SKM-1 treated with dmso at 0.1 percent for 144 hours (cell line): ENCODE results near the gene TACO1.
A peak's percentile ranks its signal among the peaks of the same experiment; 100 is the strongest.

Experiments
- DNase-seq: peaks from one replicate; lab custom pipeline; 2025; ENCODE audit not compliant: unreplicated experiment; lab: John Stamatoyannopoulos, UW

TACO1 gene

DNA sequence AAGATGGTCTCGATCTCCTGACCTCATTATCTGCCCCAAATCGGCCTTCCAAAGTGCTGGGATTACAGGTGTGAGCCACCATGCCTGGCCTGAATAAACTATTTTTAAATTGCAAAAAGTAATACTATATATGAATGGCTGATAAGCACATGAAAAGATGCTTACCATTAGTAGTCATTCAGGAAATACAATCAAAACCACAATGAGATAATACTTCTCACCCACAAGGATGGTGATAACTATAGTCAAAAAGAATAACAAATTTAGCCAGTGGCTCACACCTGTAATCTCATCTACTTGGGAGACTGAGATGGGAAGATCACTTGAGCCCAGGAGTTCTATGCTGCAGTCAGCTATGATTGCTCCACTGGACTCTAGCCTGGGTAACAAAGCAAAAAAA, 2.4 kb upstream of the TACO1 start:
- no peak for DNase-seq

DNA sequence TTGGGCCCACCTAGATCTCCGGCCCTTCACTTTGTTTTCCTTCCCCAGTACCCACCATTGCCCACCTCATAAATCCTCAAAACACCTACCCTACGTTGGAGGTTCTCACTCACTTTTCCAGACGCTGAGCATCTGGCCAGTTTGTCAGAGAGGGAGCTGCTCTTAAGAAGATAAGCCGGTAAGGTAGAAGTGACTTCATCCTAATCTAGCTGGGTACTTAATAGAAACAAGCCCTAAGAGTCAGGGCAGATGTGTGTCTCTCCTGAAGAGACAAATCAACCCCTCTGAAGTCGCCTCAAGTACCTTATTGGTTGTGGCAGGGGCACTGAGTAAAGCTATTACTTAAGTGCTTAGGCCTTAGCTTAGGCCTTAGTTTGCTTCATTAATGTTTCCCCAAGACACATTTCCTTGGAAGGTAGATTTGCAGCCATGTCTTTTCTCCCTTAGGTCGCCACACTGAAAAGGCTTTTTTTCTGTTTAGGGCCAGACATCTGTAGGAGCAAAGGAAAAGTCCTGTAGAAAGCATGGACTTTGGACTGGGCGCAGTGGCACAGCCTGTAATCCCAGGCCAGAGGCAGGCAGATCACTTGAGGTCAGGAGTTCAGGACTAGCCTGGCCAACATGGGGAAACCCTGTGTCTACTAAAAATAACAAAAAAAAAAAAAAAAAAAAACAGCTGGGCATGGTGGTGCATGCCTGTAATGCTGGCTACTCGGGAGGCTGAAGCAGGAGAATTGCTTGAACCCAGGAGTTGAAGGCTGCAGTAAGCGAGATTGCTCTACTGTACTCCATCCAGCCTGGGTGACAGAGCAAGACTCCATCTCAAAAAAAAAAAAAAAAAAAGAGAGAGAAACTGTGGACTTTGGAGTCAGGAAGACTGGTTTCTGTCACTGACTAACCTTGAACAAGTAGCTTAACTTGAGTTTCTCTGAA, 1.0 kb downstream of the TACO1 start:
- no peak for DNase-seq

DNA sequence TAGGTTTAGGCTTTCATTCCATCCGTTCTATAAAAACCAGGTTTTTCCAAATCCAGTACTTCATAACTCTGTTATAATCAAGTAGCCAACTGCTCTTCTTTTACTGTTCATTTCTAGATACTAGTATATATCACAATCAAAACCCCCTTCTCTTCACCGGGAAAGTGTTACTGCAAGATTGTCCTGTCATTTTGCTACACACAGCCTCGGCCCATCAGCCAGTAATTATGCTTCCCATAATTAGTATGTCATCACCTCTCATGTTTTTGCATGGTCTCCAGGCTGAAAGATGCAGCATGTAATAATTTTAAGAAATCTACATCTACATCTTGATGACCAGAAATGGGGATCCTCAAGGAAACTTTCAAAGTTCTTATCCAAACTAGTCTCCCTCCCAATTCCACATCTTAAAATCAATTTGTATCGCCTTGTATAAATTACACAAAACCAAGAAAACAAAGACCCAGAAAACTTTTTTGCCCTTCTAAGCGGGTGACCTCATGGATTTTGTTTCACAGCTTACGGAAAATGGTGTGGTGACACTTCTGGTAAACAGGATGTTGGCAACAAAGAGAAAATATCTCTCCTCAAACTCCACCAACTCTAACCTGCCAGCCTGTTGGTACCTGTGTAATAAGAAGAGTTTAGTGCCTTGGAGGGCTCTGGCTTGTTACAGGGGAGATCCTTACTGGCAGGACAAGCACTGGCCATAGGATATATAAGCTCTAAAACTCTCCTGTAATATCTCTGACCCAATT, 9.3 kb downstream of the TACO1 start:
- DNase-seq, result no peak

DNA sequence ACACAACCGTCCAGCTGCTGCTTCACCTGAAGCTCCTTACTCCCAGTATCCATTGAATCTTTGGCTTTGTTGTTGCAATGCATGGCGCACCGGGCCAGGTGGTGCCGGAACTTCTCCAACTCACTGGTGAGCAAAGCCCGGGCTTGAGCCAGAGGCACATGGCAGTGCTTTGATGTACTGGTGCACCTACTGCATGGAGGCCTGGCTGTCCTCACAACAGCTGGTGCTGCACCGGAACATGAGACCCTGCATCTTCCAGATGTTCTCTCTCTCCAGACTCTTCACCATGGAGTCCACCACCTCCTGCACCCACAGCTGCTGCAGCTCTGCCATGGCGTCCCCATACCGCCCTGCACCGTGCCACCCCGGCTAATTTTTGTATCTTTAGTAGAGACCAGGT, 10.2 kb downstream of the TACO1 start:
- no peak for DNase-seq

DNA sequence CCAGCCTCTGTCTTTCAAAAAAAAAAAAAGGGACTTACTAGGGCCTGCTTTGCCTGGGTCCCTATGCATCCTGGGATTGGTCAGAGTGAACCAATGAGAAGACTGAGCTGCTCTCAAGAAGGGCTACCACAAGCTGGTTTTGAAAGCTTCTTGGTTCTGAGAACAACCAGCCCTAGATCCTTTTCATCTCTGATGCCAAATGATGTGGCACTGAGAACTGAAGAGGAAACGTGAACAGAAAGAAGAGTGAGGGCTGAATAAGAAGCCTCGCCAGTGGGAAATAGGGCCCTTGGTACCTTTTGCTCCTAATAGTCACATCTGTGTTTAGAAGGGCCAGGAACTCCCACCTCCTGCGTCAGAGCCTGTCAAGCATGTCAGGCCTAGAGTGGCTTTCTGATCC, 10.7 kb downstream of the TACO1 start:
- no peak for DNase-seq

DNA sequence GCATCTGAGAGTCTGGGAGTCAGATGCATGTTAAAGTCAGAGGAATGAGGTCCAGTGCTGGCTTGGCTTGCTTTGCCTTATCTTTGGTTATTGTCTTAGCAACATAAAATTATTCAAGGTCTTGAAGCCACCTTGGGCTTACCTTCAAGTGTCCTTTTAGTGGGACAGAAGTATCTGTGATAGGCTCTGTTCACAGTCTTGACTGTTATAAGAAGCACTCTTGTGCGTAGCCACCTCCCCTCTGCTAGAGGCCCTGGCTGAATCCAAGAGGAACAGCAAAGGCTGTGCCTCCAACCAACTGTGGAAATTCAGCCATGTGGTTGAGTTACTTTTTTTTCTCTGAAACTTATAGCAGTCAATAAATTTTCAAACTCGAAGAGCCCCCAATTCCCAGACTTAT, 13.0 kb downstream of the TACO1 start:
- DNase-seq, result no peak

DNA sequence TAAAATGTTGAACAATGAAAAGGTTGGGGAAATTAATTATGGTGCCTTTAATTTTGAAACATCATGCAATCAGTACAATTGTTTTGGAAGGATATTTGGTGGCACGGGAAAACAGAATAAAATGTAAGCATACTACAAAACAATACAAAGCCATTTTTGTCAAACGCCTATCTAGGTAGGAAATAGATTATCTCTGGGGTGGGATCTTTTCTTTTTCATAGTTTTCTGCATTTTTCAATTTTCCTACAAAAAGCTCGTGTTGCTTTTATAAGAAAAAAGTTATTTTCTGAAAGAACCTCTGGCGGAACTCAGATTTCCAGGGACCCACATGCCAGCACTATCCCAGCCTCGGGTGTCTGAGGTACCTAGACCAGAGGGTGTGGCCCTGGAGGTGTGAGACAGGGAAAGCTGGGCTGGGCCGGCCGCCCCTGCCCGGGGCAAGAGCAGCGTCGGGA, 20.6 kb downstream of the TACO1 start:
- DNase-seq, result no peak

DNA sequence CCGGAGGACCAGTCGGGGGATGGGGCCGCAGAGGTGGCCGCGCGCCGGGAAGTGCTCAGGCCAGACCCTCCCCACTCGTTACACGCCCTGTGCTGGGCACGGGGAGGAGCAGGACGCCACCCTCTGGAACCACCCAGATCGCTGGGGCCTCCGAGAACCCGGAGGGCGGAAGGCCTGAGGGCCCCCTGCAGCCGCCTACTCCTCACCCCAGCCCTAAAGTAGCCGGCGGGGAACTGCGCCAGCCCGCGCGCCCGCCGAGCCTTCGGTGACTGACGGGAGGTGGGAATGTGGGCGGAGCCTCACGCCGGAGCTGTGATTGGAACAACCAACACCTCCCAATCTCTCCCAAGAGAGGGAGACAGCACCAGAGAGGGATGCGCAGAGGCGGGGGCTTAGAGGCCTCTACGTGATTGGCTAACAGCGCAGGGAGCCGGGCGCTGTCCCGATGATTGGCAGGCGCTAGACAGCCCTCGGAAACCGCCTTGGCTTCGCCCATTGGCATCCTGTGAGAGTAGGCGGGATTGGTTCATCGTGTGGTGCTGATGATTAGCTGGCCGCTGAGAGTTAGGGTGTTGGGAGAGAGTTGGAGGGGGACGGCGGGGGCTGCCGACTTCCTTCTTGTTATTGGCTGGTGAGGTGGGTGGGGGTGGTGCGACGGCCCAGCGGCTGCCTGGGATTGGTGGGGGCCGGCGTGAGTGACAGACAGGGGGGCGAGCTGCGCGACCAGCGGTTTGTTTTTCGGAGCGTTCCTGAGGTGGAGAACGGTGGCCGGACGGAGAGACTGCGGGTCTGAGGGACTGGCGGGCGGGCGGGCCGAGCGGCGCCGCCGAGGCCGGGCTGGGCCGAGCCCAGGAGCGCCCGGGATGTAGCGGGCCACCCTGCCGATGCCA, 21.2 kb downstream of the TACO1 start, which contains the start of gene MAP3K3:
Gene MAP3K3 (plus strand): TSS at position 734 of the 890 bp plus-strand sequence. CDS start 343 bp downstream, outside the sequence.
- DNase-seq, result peak; percentile 99

DNA sequence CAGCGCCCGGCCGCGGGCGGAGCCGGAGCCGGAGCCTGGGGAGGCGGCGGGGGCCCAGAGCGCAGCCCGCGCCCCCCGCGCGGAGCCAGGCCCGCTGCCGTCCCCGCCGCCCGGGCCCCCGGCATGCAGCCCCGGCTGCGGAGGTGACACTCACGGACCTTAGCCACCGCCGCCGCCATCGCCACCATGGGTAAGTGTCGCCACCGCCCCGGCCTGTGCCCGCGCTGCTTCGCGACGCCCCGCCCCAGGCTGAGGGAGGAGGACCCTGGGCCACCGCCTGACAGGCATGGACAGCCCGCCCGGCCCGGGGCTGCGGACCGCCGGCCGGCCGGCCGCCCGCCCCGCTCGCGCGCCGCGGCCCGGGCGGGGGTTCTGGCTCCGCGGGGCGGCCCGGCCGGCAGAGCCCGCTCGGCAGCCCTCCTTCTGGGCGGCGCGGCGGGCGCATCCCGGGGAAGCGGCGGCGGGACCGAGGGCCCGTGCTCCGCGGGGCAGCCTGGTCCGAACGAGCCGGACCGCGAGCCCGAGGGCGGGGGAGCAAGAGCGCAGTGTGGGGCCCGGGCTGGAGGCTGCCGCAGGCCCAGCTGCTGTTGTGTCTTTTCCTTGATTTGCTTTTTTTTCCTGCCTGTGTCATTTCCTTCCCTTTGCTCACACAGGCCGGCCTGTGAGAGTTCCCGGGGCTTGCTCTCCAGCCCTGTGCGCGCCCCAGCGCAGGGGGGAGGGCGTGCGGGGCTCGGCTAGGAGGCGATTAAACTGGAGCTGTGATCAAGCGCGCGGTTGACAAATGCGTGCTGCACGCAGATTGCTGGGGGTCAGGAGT, 22.1 kb downstream of the TACO1 start:
- peak; percentile 45 for DNase-seq

DNA sequence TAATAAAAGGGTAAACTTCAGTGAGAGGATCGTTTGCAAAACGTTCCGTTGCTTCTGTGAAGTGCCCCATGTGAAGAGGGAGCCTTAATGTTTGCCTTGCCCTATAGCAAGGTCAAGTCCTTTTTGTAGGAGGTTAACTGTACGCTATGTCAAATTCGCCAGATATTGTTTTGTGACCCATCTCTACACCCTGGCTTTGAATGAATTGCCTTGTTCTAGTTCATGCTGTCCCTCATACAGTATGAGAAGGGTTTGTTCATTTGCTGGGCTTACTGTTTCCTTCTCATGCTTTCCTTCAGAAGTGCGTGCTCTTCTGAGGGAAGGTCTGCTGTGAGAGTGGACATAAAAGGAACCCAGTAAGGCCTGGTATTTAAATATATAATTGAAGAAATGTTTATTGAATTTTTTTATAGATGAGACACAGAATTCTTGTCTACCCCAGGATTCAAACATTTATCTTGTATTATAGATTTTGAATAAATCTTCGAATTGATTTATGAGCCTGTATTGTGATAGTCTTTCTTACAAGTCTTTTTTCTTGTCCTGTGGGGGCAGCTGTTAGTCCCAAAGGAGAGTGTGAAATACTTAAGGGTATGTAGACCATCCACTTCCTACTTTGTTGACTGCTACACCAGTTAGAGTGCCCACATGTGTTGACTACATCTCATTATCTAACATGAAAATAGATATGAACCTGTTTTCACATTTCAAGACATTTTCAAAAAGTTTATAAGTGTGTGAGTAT, 23.3 kb downstream of the TACO1 start:
- no peak for DNase-seq

DNA sequence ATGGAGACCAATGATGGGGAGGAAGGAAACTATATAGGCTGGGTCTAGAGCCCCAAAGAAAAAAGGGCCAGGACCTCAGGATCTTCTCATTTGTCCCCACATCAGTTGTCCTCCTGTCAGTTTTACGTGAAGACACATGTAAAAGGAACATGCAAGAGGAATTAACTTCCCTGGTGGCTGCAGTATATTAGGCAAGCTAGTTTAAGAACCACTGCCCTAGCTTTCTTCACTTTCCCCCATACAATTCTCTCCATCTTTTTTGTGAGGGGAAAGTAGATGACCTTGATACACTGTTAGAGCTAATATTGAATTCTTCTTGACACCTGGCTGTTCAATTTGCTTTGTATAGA, 23.8 kb downstream of the TACO1 start:
- DNase-seq, result no peak

DNA sequence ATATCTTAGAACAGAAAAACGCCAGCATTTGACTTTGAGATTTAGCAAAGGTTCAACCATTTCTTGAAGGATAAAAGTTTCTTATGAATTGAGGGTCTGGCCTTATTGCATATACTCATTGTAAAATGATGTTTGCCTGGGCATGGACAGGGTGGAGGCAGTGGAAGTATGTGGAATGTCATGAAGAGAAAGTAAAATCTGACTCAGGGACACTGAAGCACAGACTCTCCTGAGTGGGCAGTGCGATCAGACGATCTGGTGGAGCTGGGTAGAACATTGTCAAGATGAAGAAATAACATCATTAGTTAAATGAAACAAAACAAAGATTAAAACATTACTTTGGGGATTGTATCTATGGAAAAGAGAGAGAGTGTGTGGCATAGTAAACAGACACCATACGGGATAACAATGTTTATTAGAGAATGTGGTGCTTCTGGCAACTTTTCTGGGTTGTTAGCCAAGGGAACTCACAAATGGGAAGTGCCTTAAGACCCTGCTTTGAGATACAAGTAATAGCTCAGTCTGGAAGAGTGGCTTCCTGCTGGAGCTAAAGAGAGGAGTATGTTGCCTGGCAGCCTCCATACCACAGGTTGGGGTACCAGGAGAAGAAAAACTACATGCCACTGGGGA, 26.0 kb downstream of the TACO1 start:
- DNase-seq, result no peak

DNA sequence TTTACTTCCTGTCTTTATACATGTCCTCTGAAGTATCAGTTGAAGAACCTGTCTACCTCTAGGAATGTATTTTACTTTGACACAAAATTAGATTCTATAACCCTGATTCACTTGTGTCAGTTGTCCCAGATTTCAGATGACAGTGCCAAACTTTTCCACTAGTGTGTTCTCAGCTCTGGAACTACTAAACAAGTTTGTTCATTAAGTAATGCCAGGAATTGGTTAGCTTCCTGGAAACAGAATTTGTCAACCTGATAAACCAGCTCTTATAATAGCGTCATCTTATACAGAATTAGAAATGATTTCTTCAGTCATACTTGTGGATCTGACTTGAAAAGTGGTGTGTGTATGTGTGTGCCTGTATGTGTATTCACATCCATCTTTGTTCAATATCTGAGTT, 28.9 kb downstream of the TACO1 start:
- no peak for DNase-seq

DNA sequence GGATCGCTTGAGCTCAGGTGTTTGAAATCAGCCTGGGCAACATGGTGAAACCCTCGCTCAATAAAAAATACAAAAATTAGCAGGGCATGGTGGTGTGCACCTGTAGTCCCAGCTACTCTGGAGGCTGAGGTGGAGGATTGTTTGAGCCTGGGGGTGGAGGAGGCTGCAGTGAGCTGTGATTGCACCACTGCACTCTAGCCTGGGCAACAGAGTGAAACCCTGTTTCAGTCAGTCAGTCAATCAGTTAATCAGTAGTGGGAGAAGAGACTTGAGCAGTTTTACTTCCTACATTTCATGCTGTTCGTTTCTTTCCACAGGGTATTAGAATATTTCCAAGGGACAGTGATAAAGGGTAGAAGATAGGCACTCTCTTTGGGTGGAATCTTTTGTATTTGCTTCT, 30.4 kb downstream of the TACO1 start:
- no peak for DNase-seq

DNA sequence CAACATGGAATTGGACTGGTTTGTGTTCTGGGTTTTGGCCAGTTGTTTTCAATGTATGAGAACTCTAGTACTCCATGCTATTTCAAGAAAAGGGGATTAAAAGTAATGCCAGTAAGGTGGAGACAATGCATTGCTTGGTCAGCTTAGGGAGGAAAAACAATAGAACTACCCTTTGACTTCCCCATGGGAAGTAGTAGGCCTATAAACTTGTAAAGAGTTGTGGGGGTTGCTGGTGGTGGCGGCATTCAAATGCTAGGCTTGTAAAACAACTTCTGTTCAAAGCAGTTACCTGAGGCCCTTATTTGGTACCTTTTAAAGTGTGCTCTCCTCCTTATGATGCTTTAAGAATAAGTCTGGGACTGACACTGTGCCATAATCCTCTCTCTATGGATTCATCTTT, 30.9 kb downstream of the TACO1 start:
- no peak for DNase-seq

DNA sequence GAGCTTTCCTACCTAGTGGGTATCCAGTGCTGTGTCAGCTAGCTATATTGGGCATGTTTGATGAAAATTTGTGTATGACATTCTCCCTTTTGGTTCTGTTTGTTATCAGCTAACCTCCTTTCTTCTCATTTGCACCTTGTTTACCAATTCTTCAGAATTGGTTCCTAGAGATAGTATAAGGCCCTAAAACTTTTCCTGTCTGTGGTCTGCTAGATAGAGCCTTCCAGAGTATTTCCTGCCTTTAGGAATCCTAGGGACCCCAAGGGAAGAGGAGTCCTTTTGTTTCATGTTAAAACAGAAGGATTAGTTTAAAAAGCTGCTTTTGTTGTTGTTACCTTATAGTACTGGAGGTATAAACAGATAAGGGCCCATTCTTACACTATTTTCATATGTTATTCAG, 33.0 kb downstream of the TACO1 start:
- DNase-seq, result no peak

DNA sequence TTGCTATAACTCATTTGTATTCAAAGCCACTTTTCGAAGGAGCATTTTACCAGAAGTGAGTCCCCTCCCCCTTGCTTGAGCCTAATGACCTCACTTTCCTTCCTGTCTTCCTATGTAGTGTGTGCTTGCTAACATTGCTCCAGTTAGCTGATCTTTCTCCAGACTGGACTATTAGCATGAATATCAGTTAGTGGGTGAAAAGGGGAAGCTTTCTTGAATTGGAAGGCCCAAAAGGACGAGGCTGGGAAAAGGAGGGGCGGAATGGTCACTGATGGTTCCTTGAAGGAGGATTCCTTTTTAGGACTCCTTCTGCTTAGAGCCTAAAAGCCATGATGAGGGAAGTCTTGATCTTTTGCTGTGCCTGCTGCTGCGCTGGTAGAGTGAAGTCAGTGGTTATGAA, 33.5 kb downstream of the TACO1 start:
- peak; percentile 64 for DNase-seq

DNA sequence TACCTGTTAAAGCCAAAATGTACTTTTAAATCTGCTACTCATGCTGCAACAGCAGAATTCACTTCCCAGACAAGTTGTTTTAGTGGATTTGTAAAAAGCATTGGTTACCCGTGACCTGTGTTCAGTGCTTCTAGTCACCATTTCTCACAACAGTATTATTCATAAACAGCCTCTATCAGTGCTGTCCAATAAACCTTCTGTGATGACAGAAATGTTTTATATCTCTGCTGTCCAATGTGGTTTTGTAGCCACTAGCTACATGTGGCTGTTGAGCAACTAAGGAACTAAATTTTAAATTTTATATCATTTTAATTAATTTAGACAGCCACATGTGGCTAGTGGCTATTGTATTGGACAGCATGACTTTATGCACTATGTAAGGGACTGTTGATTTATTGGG, 34.1 kb downstream of the TACO1 start:
- no peak for DNase-seq

DNA sequence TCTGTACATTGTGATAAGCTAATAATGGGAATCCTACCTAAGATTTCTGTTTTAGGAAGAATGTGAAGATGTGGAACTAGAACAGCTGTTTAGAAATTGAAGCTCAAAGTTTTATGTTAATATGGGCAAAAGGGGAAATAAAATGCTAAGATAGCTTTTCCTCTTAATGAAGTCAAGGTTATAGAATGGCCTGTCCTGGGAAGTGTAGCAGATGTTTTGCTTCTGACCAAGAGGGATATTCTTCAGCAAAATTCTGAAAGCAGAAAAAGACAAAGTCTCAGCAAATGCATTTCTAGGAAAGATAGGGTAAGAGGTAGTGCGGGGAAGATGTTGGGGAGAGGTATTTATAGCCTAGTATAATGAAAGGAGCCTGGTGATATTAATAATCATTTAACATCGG, 34.6 kb downstream of the TACO1 start:
- DNase-seq, result no peak
